ENCODE data around the gene MAGI2.

DNA sequence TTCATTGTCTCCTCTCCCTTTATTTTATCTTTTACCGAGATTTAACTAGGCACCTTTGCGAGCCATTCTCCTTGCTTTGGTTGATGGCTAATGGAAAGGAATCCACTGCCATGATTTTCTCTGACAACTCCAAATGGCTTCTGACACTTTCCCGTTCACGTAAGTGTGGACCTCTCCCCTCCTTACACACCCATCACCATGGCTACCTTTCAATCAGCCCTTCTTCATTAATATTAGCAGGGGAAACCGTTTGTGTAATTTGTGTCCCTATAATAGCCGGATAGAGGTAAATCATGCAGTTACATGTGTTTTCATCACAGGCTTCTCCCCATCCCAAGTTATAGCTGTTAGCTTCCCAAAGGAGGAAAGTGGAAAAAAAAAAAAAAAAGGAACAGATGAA lies 767.3 kb downstream of the MAGI2 start:
- TF ChIP-seq, protein P1, sequence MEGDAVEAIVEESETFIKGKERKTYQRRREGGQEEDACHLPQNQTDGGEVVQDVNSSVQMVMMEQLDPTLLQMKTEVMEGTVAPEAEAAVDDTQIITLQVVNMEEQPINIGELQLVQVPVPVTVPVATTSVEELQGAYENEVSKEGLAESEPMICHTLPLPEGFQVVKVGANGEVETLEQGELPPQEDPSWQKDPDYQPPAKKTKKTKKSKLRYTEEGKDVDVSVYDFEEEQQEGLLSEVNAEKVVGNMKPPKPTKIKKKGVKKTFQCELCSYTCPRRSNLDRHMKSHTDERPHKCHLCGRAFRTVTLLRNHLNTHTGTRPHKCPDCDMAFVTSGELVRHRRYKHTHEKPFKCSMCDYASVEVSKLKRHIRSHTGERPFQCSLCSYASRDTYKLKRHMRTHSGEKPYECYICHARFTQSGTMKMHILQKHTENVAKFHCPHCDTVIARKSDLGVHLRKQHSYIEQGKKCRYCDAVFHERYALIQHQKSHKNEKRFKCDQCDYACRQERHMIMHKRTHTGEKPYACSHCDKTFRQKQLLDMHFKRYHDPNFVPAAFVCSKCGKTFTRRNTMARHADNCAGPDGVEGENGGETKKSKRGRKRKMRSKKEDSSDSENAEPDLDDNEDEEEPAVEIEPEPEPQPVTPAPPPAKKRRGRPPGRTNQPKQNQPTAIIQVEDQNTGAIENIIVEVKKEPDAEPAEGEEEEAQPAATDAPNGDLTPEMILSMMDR (IDR thresholded peaks at IDR 0.05; ENCODE audit: insufficient read depth, low read depth, low read length), result no peak
- TF ChIP-seq EZH2 (IDR thresholded peaks at IDR 0.05; ENCODE audit: insufficient read depth, low read length), result no peak

All from astrocyte (in vitro differentiated cells and primary cell).